Uterus (tissue), 4 donors: ENCODE data around the gene KAZALD1. TPM values are rescaled to one million over a fixed set of nuclear protein-coding genes. Genes with fewer than 3 reads are reported as not detected.
A peak's percentile ranks its signal among the peaks of the same experiment; 100 is the strongest.
"Not testable (repeated sequence)": the region's sequence is repeated elsewhere in the genome, so short reads cannot be mapped to it uniquely, and the experiment has no call there.

Source experiments
- DNase-seq, 2 donors: peaks; one replicate each; pipeline ENCODE4 v3.0.0-alpha.2; 2019 to 2020
- H3K27ac ChIP-seq, 2 donors: fragments of 200-600 bp; sonication (generic); 1 replicate in 1 of 2; 2 replicates in 1 of 2; pipeline ENCODE4 v1.5.1; 2016 to 2018
- H3K27me3 ChIP-seq, 2 donors: fragments of 200-600 bp; sonication (generic); one replicate each; pipeline ENCODE4 v1.5.1; 2018 to 2019; ENCODE audit warnings: control low read depth in 1 of 2
- H3K36me3 ChIP-seq, 2 donors: fragments of 200-600 bp; sonication (generic); one replicate each; pipeline ENCODE4 v1.5.1; 2019; ENCODE audit warnings: control low read depth in 1 of 2
- H3K4me1 ChIP-seq, 2 donors: fragments of 200-600 bp; sonication (generic); one replicate each; pipeline ENCODE4 v1.5.1; 2018 to 2019; ENCODE audit warnings: control low read depth in 1 of 2
- H3K4me3 ChIP-seq, 2 donors: fragments of 200-600 bp; sonication (generic); 1 replicate in 1 of 2; 2 replicates in 1 of 2; pipeline ENCODE4 v1.5.1; 2018 to 2019; ENCODE audit warnings: mild to moderate bottlenecking in 1 of 2
- H3K9me3 ChIP-seq, 2 donors: fragments of 200-600 bp; sonication (generic); one replicate each; pipeline ENCODE4 v1.5.1; 2019; ENCODE audit warnings: control low read depth in 1 of 2
- POLR2A ChIP-seq, 2 donors: fragments of 450-650 bp; IDR thresholded peaks; one replicate each; pipeline ENCODE4 v1.6.1; 2016; ENCODE audit warnings: antibody characterized with exemption in 2 of 2, mild to moderate bottlenecking in 1 of 2, moderate library complexity in 1 of 2
- intact Hi-C: fragments of 100-400 bp; cut with DNase I; formaldehyde crosslinking; loops from one replicate; pipeline ENCODE4 v1.15.1; 2023; ENCODE audit warnings: low total_unique reads
- total RNA-seq, 4 donors: library from RNA; depleted of rRNA in 3 of 4; stranded (reverse); fragments of >200 nt in 3 of 4; gene quantifications; one replicate each; pipeline versions ENCODE4 v1.1.0 to v1.2.4, GENCODE V29; 2014 to 2023
- TF ChIP-seq, protein P1 (sequence below), 4 experiments: fragments of 200-600 bp in 2 of 4; fragments of 450-650 bp in 2 of 4; sonication (generic) in 2 of 4; IDR thresholded peaks; one replicate each; pipeline ENCODE4 v1.5.1; 2016 to 2019; ENCODE audit warnings: antibody characterized with exemption in 4 of 4, mild to moderate bottlenecking in 2 of 4, moderate library complexity in 1 of 4
- donor health status: DM: yes; HTN: yes; CAD: no.

KAZALD1 gene
- total RNA-seq, 4 donors from 2014 or later: 0.26 to 34.6 (median 6.3) TPM; not detected in 1

DNA sequence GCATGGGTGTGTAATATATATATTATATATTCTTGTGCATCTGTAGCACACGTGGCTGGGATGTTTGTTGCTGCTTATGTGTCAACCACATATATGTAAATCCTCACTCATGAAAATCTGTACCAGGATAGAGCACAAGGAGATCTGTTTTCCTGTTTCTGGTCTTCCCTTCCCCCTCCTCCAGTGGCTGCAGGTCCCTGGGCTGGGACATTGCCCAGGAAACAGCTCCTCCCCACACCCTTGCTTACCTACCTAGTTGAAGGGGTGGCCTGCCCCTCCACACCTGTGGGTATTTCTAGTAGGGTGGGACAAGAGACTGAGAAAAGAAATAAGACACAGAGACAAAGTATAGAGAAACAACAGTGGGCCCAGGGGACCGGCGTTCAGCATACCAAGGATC, 28.5 kb upstream of the KAZALD1 start:
- Histone ChIP-seq H3K36me3 (no peaks in the 10 kb centered on the region), H3K27me3 (no peaks in the 10 kb centered on the region), H3K4me1 (peaks cover 0 to 10% of the 10 kb centered on the region in 2 donors), H3K27ac (peak overlapping the region; percentile 94 to 98), H3K9me3 (no peaks in the 10 kb centered on the region), H3K4me3 (no peak overlapping the region)
- TF ChIP-seq, protein P1, sequence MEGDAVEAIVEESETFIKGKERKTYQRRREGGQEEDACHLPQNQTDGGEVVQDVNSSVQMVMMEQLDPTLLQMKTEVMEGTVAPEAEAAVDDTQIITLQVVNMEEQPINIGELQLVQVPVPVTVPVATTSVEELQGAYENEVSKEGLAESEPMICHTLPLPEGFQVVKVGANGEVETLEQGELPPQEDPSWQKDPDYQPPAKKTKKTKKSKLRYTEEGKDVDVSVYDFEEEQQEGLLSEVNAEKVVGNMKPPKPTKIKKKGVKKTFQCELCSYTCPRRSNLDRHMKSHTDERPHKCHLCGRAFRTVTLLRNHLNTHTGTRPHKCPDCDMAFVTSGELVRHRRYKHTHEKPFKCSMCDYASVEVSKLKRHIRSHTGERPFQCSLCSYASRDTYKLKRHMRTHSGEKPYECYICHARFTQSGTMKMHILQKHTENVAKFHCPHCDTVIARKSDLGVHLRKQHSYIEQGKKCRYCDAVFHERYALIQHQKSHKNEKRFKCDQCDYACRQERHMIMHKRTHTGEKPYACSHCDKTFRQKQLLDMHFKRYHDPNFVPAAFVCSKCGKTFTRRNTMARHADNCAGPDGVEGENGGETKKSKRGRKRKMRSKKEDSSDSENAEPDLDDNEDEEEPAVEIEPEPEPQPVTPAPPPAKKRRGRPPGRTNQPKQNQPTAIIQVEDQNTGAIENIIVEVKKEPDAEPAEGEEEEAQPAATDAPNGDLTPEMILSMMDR (IDR thresholded peaks at IDR 0.05): no peak
- TF ChIP-seq POLR2A (IDR thresholded peaks at IDR 0.05): no peak
- DNase-seq: no peak
- intact Hi-C loops: no loop called here

DNA sequence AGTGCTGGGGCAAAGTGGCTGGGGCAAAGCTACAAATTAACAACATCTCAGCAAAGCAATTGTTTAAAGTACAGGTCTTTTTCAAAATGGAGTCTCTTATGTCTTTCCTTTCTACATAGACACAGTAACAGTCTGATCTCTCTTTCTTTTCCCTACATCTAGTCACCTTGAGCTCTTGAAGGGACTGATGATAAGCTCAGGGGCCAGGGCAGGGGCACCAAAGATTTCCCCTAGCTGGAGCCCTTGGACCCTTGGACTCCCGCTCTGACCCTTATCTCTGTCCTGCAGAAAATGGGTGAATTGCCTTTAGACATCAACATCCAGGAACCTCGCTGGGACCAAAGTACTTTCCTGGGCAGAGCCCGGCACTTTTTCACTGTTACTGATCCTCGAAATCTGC, 27.4 kb upstream of the KAZALD1 start:
- H3K9me3 ChIP-seq, DNase-seq, H3K27ac ChIP-seq, H3K27me3 ChIP-seq, intact Hi-C loops, H3K36me3 ChIP-seq, H3K4me3 ChIP-seq: not testable (repeated sequence)
- H3K4me1 ChIP-seq: peaks cover 0 to 10% of the 10 kb centered on the region in 2 donors

DNA sequence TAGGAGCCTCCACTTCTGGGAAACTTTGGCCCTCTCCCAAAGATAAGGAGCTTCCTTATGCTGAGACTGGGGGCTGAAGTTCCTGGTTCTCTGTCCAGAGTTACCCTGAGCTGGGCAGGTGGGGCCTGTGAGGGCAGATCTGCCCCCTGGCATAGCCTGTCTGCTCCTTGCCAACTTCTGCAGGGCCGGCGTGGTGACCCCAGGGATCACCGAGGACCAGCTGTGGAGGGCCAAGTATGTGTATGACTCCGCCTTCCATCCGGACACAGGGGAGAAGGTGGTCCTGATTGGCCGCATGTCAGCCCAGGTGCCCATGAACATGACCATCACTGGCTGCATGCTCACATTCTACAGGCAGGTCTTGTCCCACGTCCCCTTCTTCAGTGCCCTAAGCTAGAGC, 26.5 kb upstream of the KAZALD1 start:
- no peak for DNase-seq
- no peaks in the 10 kb centered on the region for H3K36me3 ChIP-seq
- no peaks in the 10 kb centered on the region for H3K9me3 ChIP-seq
- H3K4me3 ChIP-seq: no peak overlapping the region
- TF ChIP-seq, protein P1 (IDR thresholded peaks at IDR 0.05): no peak
- no peak for TF ChIP-seq POLR2A (IDR thresholded peaks at IDR 0.05)
- H3K4me1 ChIP-seq: peaks cover 0 to 5% of the 10 kb centered on the region in 2 donors
- no peaks in the 10 kb centered on the region for H3K27me3 ChIP-seq
- no peak overlapping the region for H3K27ac ChIP-seq
- intact Hi-C loops: no loop called here

DNA sequence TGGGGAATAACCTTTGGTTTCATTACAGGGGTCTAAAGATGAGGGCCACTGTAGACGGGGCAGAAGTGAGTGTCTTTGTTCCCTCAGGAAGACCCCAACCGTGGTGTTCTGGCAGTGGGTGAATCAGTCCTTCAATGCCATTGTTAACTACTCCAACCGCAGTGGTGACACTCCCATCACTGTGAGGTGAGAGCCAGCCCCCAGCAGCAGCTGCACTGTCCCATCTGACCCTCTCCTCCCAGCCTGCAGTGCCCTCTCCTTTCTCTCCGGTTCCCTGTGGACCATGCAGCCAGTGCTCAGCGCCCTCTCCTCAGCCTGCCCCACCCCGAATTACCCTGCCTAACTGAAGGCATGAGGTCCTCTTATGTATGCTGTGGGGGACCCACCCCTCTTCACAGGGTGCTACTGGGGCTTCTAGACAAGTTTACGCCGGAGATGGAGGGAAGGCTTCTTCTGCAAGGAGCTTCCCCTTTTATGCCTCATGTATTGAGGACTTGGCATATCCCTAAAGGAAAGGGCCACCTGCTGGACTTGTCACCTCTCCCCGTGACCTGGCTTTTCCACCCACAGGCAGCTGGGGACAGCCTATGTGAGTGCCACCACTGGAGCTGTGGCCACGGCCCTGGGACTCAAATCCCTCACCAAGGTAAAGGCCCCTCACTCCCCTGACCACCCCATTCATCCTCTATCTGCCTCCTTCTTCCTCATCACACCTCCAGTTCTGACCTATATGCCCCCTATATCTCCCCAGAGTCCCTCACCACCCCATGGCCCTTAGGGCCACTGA, 25.7 kb upstream of the KAZALD1 start:
- Histone ChIP-seq H3K9me3 (no peaks in the 10 kb centered on the region), H3K4me3 (no peak overlapping the region), H3K27ac (no peak overlapping the region), H3K36me3 (no peaks in the 10 kb centered on the region), H3K4me1 (no peaks in the 10 kb centered on the region), H3K27me3 (no peaks in the 10 kb centered on the region)
- TF ChIP-seq, protein P1 (IDR thresholded peaks at IDR 0.05): no peak
- no peak for TF ChIP-seq POLR2A (IDR thresholded peaks at IDR 0.05)
- intact Hi-C loops: no loop called here
- no peak for DNase-seq

DNA sequence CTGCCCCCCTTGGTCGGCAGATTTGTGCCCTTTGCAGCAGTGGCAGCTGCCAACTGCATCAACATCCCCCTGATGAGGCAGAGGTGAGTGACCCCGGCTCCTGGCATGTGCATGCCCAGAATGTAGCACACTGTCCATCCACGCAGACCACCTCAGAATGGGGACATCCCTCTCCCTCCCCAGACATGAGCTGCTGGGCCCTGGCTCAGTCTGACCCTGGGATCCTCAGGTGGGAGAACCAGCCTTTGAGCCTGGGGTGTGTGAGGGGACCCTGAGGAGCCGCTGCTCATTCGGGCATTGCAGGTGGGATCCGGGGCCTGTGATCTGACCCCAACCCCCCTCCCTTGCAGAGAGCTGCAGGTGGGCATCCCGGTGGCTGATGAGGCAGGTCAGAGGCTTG, 25.1 kb upstream of the KAZALD1 start:
- H3K36me3 ChIP-seq: no peaks in the 10 kb centered on the region
- intact Hi-C loops: no loop called here
- H3K27ac ChIP-seq: no peak overlapping the region
- H3K4me3 ChIP-seq: no peak overlapping the region
- H3K9me3 ChIP-seq: no peaks in the 10 kb centered on the region
- TF ChIP-seq, protein P1 (IDR thresholded peaks at IDR 0.05): no peak
- no peak for TF ChIP-seq POLR2A (IDR thresholded peaks at IDR 0.05)
- no peak for DNase-seq
- no peaks in the 10 kb centered on the region for H3K27me3 ChIP-seq
- peaks cover 0 to 4% of the 10 kb centered on the region in 2 donors for H3K4me1 ChIP-seq
